Stimulated activated CD4-positive, alpha-beta T cell treated with anti-CD3 and anti-CD28 coated beads, TNF-alpha, amount 100 ng/mL, for 48 hours (primary cell): ENCODE measurements around the gene CAMSAP1.

ENCODE experiments used
- DNase-seq, 3 donors: peaks; one replicate each; pipeline ENCODE4 v3.0.0-alpha.2; 2020; ENCODE audit warnings: low read depth in 3 of 3

CAMSAP1 gene

DNA sequence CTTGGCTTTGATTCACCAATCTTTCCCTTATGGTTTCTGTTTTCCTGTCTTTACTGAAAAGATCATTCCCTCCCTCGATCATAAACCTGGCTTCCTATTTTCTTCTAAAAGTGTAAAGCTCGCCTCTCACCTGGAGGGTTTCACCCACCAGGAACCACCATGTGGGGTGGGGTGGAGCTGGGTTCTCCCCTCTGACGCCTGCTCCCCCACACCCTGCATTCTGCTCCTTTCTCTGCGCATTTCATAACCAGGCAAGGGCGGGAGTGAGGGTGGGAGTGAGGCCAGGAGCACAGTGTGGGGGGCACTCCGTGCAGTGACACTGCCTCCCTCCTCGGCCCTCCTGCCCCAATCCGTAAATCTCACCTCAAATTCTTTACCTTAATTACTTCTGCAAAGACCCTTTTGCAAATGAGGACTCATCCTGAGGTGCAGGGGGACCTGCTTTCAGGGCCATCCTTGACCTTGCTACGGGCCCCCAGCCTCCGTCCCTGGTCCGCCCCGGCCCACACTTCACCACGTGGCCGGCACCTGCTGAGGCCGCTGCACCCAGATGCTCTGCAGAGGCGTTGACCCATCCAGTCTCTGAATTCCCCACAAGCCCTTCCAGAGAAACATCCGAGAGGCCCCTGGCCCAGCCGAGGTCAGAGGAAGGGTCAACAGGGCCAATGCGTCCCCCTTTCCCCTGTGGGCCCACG is 146.0 kb downstream of the CAMSAP1 start:
- DNase-seq = no peak

DNA sequence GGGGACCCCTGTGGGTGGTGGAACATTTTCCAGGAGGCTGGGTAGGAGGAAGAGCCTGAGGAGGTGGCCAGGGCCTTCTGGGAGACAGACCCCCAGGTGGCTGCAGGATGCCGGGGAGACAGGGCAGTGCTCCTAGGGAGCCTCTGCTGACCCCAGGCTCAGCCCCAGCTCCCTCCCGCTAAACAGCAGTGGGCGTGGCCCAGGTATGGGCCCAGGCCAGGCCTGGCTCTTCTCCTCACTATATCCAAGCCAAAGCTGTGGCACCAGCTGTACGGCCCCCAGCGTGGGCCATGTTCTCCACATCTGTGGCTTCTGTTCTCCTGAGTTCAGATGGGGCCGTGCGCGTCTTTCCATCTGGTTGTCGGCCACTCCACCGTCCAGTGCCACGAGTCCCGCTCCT is 146.9 kb downstream of the CAMSAP1 start:
- DNase-seq = no peak

DNA sequence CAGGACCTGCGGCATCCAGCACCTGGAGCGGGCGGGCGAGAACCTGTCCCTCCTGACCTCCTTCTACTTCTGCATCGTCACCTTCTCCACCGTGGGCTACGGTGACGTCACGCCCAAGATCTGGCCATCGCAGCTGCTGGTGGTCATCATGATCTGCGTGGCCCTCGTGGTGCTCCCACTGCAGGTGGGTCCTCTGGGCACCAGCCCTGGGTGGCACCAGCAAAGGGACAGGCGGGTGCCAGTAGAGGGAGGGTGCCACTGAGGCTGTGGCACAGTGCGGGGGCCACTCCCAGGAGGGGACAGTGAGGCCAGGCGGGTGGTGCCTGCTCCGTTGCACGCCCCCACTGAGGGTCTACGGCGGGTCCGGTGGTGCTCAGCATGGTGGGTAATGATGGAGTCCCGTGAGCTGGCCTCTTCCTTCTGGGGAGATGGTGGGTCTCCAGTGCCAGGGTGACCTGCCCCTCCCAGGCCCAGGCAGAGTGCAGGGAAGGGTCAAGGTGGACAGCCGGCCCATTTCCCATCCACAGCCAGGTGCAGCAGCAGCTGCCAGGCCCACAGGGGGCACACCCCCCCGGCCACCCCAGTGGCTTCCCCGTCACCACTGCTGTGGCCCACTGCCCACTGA is 147.6 kb downstream of the CAMSAP1 start:
- no peak for DNase-seq

DNA sequence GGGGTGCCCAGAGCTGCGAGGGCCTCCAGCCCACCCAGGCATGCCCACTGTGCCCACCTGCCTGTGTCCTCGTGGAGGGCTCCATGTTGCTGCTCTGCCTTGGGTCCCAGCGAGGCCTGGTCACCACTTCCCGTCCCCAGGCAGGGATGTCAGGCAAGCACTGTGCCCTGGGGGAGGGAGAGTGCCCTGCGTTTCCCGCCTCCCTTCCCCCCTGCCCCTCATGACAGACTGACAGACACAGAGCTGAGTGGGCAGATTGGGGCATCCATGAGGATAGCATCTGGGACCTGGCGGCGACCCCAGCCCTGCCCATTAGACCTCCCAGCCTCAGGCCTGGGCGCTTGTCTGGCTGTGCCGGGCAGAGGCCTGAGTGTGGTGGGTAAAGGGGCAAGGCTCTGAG is 148.5 kb downstream of the CAMSAP1 start:
- no peak for DNase-seq
